Measurements from ENCODE around the gene PTPRN2.

GRCh38 chr7:157721468-157722136, 866.0 kb downstream of the PTPRN2 start:
- TF ChIP-seq GATA2 (IDR thresholded peaks at IDR 0.05; ENCODE audit: low read depth, low read length) (no peak), GATA3 (IDR thresholded peaks at IDR 0.05; ENCODE audit: low read depth, low read length) (no peak)

Data from SH-SY5Y (cell line).